ENCODE measurements around the gene PTPRJ.

PTPRJ gene

GRCh38 chr11:47992959-47993820, 12.8 kb downstream of the PTPRJ start:
- H4K20me1 ChIP-seq (ENCODE audit: insufficient read depth, low read length, poor library complexity, severe bottlenecking), result no peaks in the 10 kb centered on the region
- no peaks in the 10 kb centered on the region for H3K79me2 ChIP-seq (ENCODE audit: insufficient read depth, low read length)
- H3K4me1 ChIP-seq (ENCODE audit: insufficient read depth, low read length, poor library complexity, severe bottlenecking), result peaks cover 7% of the 10 kb centered on the region
- no peak overlapping the region for H2AFZ ChIP-seq (ENCODE audit: low read length)
- no peaks in the 10 kb centered on the region for H3K9me3 ChIP-seq (ENCODE audit: insufficient read depth, low read depth, low read length)
- H3K27me3 ChIP-seq (ENCODE audit: insufficient read depth, low read length, poor library complexity, severe bottlenecking), result no peaks in the 10 kb centered on the region
- no peak overlapping the region for H3K9ac ChIP-seq (ENCODE audit: low read depth, low read length, poor library complexity, severe bottlenecking)
- TF ChIP-seq, protein P1, sequence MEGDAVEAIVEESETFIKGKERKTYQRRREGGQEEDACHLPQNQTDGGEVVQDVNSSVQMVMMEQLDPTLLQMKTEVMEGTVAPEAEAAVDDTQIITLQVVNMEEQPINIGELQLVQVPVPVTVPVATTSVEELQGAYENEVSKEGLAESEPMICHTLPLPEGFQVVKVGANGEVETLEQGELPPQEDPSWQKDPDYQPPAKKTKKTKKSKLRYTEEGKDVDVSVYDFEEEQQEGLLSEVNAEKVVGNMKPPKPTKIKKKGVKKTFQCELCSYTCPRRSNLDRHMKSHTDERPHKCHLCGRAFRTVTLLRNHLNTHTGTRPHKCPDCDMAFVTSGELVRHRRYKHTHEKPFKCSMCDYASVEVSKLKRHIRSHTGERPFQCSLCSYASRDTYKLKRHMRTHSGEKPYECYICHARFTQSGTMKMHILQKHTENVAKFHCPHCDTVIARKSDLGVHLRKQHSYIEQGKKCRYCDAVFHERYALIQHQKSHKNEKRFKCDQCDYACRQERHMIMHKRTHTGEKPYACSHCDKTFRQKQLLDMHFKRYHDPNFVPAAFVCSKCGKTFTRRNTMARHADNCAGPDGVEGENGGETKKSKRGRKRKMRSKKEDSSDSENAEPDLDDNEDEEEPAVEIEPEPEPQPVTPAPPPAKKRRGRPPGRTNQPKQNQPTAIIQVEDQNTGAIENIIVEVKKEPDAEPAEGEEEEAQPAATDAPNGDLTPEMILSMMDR (conservative IDR thresholded peaks at IDR 0.05; ENCODE audit: low read length), result no peak
- TF ChIP-seq EZH2phosphoT487 (IDR thresholded peaks at IDR 0.05; ENCODE audit: borderline replicate concordance), result no peak
- H3K36me3 ChIP-seq (ENCODE audit: insufficient read depth, low read length), result no peaks in the 10 kb centered on the region
- H3F3A ChIP-seq (ENCODE audit: low read depth), result no peaks in the 10 kb centered on the region
- H3K4me2 ChIP-seq (ENCODE audit: low read depth, low read length, poor library complexity, severe bottlenecking), result no peak overlapping the region
- no peaks in the 10 kb centered on the region for H3K9me2 ChIP-seq (replicated peaks; ENCODE audit: low read depth, low read length)
- H3K4me3 ChIP-seq (ENCODE audit: low read length, poor library complexity, severe bottlenecking), result no peak overlapping the region

- H3K36me3 ChIP-seq (ENCODE audit: insufficient read depth, low read length), result no peaks in the 10 kb centered on the region
- H3K4me3 ChIP-seq (ENCODE audit: low read length, poor library complexity, severe bottlenecking), result no peak overlapping the region
- peaks cover 7% of the 10 kb centered on the region for H3K4me1 ChIP-seq (ENCODE audit: insufficient read depth, low read length, poor library complexity, severe bottlenecking)
- no peak overlapping the region for H3K9ac ChIP-seq (ENCODE audit: low read depth, low read length, poor library complexity, severe bottlenecking)
- H4K20me1 ChIP-seq (ENCODE audit: insufficient read depth, low read length, poor library complexity, severe bottlenecking), result no peaks in the 10 kb centered on the region
- no peaks in the 10 kb centered on the region for H3K79me2 ChIP-seq (ENCODE audit: insufficient read depth, low read length)
- H3K9me2 ChIP-seq (replicated peaks; ENCODE audit: low read depth, low read length), result no peaks in the 10 kb centered on the region
- no peaks in the 10 kb centered on the region for H3K9me3 ChIP-seq (ENCODE audit: insufficient read depth, low read depth, low read length)
- H3K4me2 ChIP-seq (ENCODE audit: low read depth, low read length, poor library complexity, severe bottlenecking), result no peak overlapping the region
- H2AFZ ChIP-seq (ENCODE audit: low read length), result no peak overlapping the region
- no peaks in the 10 kb centered on the region for H3K27me3 ChIP-seq (ENCODE audit: insufficient read depth, low read length, poor library complexity, severe bottlenecking)
- TF ChIP-seq, protein P1 (conservative IDR thresholded peaks at IDR 0.05; ENCODE audit: low read length), result no peak
- TF ChIP-seq EZH2phosphoT487 (IDR thresholded peaks at IDR 0.05; ENCODE audit: borderline replicate concordance), result no peak
- no peaks in the 10 kb centered on the region for H3F3A ChIP-seq (ENCODE audit: low read depth)
These were observed 14.1 kb downstream of the PTPRJ start for GRCh38 chr11:47994417-47994816.

GRCh38 chr11:47995360-47995769, 15.0 kb downstream of the PTPRJ start:
- no peaks in the 10 kb centered on the region for H4K20me1 ChIP-seq (ENCODE audit: insufficient read depth, low read length, poor library complexity, severe bottlenecking)
- H3K36me3 ChIP-seq (ENCODE audit: insufficient read depth, low read length), result no peaks in the 10 kb centered on the region
- no peaks in the 10 kb centered on the region for H3F3A ChIP-seq (ENCODE audit: low read depth)
- TF ChIP-seq, protein P1 (conservative IDR thresholded peaks at IDR 0.05; ENCODE audit: low read length), result no peak
- no peak for TF ChIP-seq EZH2phosphoT487 (IDR thresholded peaks at IDR 0.05; ENCODE audit: borderline replicate concordance)
- no peaks in the 10 kb centered on the region for H3K9me2 ChIP-seq (replicated peaks; ENCODE audit: low read depth, low read length)
- H3K79me2 ChIP-seq (ENCODE audit: insufficient read depth, low read length), result no peaks in the 10 kb centered on the region
- no peak overlapping the region for H3K4me3 ChIP-seq (ENCODE audit: low read length, poor library complexity, severe bottlenecking)
- H3K4me1 ChIP-seq (ENCODE audit: insufficient read depth, low read length, poor library complexity, severe bottlenecking), result peaks cover 7% of the 10 kb centered on the region
- H3K9me3 ChIP-seq (ENCODE audit: insufficient read depth, low read depth, low read length), result no peaks in the 10 kb centered on the region
- no peaks in the 10 kb centered on the region for H3K27me3 ChIP-seq (ENCODE audit: insufficient read depth, low read length, poor library complexity, severe bottlenecking)
- no peak overlapping the region for H3K4me2 ChIP-seq (ENCODE audit: low read depth, low read length, poor library complexity, severe bottlenecking)
- no peak overlapping the region for H2AFZ ChIP-seq (ENCODE audit: low read length)
- H3K9ac ChIP-seq (ENCODE audit: low read depth, low read length, poor library complexity, severe bottlenecking), result no peak overlapping the region

Measured in Loucy (cell line).